Spleen (tissue), 7 donors: ENCODE results near the gene GXYLT2.

Experiments
- CTCF ChIP-seq, 11 experiments: fragments of 200-600 bp in 7 of 11; fragments of 450-650 bp in 4 of 11; sonication (generic) in 4 of 11; IDR thresholded peaks in 8 of 11; conservative IDR thresholded peaks in 3 of 11; 1 replicate in 7 of 11; 2 replicates in 4 of 11; pipeline versions ENCODE4 v1.4.0 to v1.8.0; 2016 to 2021; ENCODE audit warnings: antibody characterized with exemption in 11 of 11, inconsistent platforms in 4 of 11, mild to moderate bottlenecking in 1 of 11
- POLR2A ChIP-seq, 3 donors: fragments of 450-650 bp; IDR thresholded peaks; one replicate each; pipeline ENCODE4 v1.5.1; 2017; ENCODE audit warnings: antibody characterized with exemption in 3 of 3, mild to moderate bottlenecking in 1 of 3
- POLR2AphosphoS5 ChIP-seq, 3 donors: sonication (generic); formaldehyde crosslinking; IDR thresholded peaks; one replicate each; pipeline ENCODE4 v1.5.1; 2017; ENCODE audit warnings: antibody characterized with exemption in 3 of 3
- donor health status: DM: no; HTN: no; CAD: no; lungs with moderate emphysema.
- donor health status: DM: no; HTN: no; CAD: no.
- donor health status: DM: no; HTN: no; CAD: no.

GRCh38 chr3:72930754-72931153, 42.9 kb downstream of the GXYLT2 start:
- TF ChIP-seq CTCF (IDR thresholded peaks at IDR 0.05 in 8 of 11, conservative IDR thresholded peaks at IDR 0.05 in 3 of 11) (no peak), POLR2AphosphoS5 (IDR thresholded peaks at IDR 0.05) (no peak), POLR2A (IDR thresholded peaks at IDR 0.05) (no peak)
